CD14-positive monocyte (primary cell): ENCODE data around the gene PHOSPHO2. TPM values are rescaled to one million over a fixed set of nuclear protein-coding genes. Genes with fewer than 3 reads are reported as not detected.

Experiments
- DNase-seq, 3 donors: peaks; one replicate each; pipeline ENCODE4 v3.0.0-alpha.2; 2011 to 2022
- H2AFZ ChIP-seq: 2 replicates; pipeline ENCODE4 v1.6.0; 2012; ENCODE audit warnings: mild to moderate bottlenecking, low read depth, low read length, inconsistent platforms; ENCODE audit not compliant: insufficient read depth, poor library complexity, severe bottlenecking
- H3K27ac ChIP-seq, 2 donors: 1 replicate in 1 of 2; 2 replicates in 1 of 2; pipeline ENCODE4 v1.5.1; 2012 to 2013; ENCODE audit warnings: low read length in 2 of 2, control low read depth in 1 of 2, inconsistent platforms in 1 of 2, low read depth in 1 of 2, mild to moderate bottlenecking in 1 of 2
- H3K27me3 ChIP-seq, 2 donors: one replicate each; pipeline versions ENCODE4 v1.6.0 to v1.6.1; 2011 to 2013; ENCODE audit warnings: low read length in 2 of 2; ENCODE audit not compliant: control insufficient read depth in 2 of 2, insufficient read depth in 2 of 2
- H3K36me3 ChIP-seq, 2 donors: replicated peaks in 1 of 2; 1 replicate in 1 of 2; 2 replicates in 1 of 2; pipeline versions ENCODE4 v1.5.1 to v1.6.1; 2012 to 2013; ENCODE audit warnings: low read length in 2 of 2, control low read depth in 1 of 2, inconsistent platforms in 1 of 2, mild to moderate bottlenecking in 1 of 2; ENCODE audit not compliant: insufficient read depth in 2 of 2, control insufficient read depth in 1 of 2
- H3K4me1 ChIP-seq, 2 donors: 1 replicate in 1 of 2; 2 replicates in 1 of 2; pipeline versions ENCODE4 v1.5.1 to v1.6.1; 2012 to 2013; ENCODE audit warnings: low read length in 2 of 2, control low read depth in 1 of 2, inconsistent platforms in 1 of 2, mild to moderate bottlenecking in 1 of 2, moderate library complexity in 1 of 2; ENCODE audit not compliant: insufficient read depth in 2 of 2, control insufficient read depth in 1 of 2
- H3K4me2 ChIP-seq: replicated peaks from 2 replicates; pipeline ENCODE3; 2012; ENCODE audit warnings: low read length, moderate library complexity, mild to moderate bottlenecking; ENCODE audit not compliant: poor library complexity, severe bottlenecking; ENCODE audit errors: extremely low read depth
- H3K4me3 ChIP-seq, 3 experiments: fragments of 200-600 bp in 1 of 3; sonication (generic) in 1 of 3; replicated peaks in 1 of 3; 1 replicate in 2 of 3; 2 replicates in 1 of 3; pipeline ENCODE4 v1.5.1; 2011 to 2013; ENCODE audit warnings: low read length in 3 of 3, mild to moderate bottlenecking in 3 of 3, control low read depth in 2 of 3, low read depth in 2 of 3, inconsistent platforms in 1 of 3, moderate library complexity in 1 of 3
- H3K79me2 ChIP-seq: 2 replicates; pipeline ENCODE4 v1.6.0; 2012; ENCODE audit warnings: mild to moderate bottlenecking, control low read depth, inconsistent platforms, low read length, moderate library complexity; ENCODE audit not compliant: insufficient read depth
- H3K9ac ChIP-seq: 2 replicates; pipeline ENCODE4 v1.6.0; 2017; ENCODE audit warnings: low read length, mild to moderate bottlenecking; ENCODE audit not compliant: insufficient read depth, poor library complexity, severe bottlenecking
- H3K9me3 ChIP-seq, 2 donors: replicated peaks in 1 of 2; 1 replicate in 1 of 2; 2 replicates in 1 of 2; pipeline versions ENCODE4 v1.5.1 to v1.6.1; 2012 to 2013; ENCODE audit warnings: low read length in 2 of 2, control low read depth in 1 of 2; ENCODE audit not compliant: control insufficient read depth in 1 of 2, insufficient read depth in 1 of 2
- H4K20me1 ChIP-seq: 2 replicates; pipeline ENCODE4 v1.6.0; 2012; ENCODE audit warnings: mild to moderate bottlenecking, low read length, control low read depth, moderate library complexity; ENCODE audit not compliant: insufficient read depth
- H3K27ac Mint-ChIP-seq, 7 donors: one replicate each; pipeline ENCODE4 v1.8.0; 2020; ENCODE audit warnings: mild to moderate bottlenecking in 7 of 7, mixed read lengths in 7 of 7, moderate library complexity in 6 of 7, inconsistent platforms in 2 of 7
- H3K27me3 Mint-ChIP-seq, 3 donors: one replicate each; pipeline ENCODE4 v1.8.0; 2021 to 2022; ENCODE audit warnings: low read depth in 3 of 3, mild to moderate bottlenecking in 3 of 3, mixed read lengths in 3 of 3, moderate library complexity in 3 of 3, inconsistent platforms in 1 of 3
- H3K36me3 Mint-ChIP-seq, 2 donors: one replicate each; pipeline ENCODE4 v1.8.0; 2020; ENCODE audit warnings: mixed read lengths in 2 of 2, inconsistent platforms in 1 of 2, mild to moderate bottlenecking in 1 of 2
- H3K4me1 Mint-ChIP-seq: one replicate; pipeline ENCODE4 v1.8.0; 2020; ENCODE audit warnings: mild to moderate bottlenecking, mixed read lengths
- H3K4me3 Mint-ChIP-seq, 2 donors: one replicate each; pipeline ENCODE4 v1.8.0; 2020; ENCODE audit warnings: mild to moderate bottlenecking in 2 of 2, mixed read lengths in 2 of 2, moderate library complexity in 1 of 2
- H3K9me3 Mint-ChIP-seq, 7 donors: one replicate each; pipeline ENCODE4 v1.8.0; 2020 to 2022; ENCODE audit warnings: mixed read lengths in 7 of 7, mild to moderate bottlenecking in 6 of 7, moderate library complexity in 6 of 7, inconsistent platforms in 2 of 7
- WGBS: methylation state at CpG from one replicate; pipeline ENCODE4 v1.1.5; 2013; ENCODE audit warnings: missing lambda C conversion rate; ENCODE audit not compliant: insufficient coverage; 5-methylcytosine and 5-hydroxymethylcytosine counted together
- intact Hi-C, 2 donors: fragments of 100-400 bp; cut with micrococcal nuclease; formaldehyde crosslinking; loops; one replicate each; pipeline versions ENCODE4 v1.15.0 to v1.15.1; 2023
- polyA plus RNA-seq, 3 donors: library from polyadenylated mRNA; depleted of rRNA in 1 of 3; unstranded in 2 of 3; stranded (reverse) in 1 of 3; fragments of 300-500 nt in 2 of 3; fragments of >200 nt in 1 of 3; fragmentation: Illumina TruSeq in 2 of 3; gene quantifications; 1 replicate in 2 of 3; 2 replicates in 1 of 3; pipeline ENCODE4 v1.2.3, GENCODE V29; 2012 to 2021
- TF ChIP-seq, protein P1 (sequence below): fragments of 200-600 bp; IDR thresholded peaks from one replicate; pipeline ENCODE4 v1.8.0; 2022; ENCODE audit warnings: antibody characterized with exemption, mild to moderate bottlenecking

The PHOSPHO2 gene
- polyA plus RNA-seq, 3 donors: 0.53 to 1.2 (median 0.74) TPM

GRCh38 chr2:169670937-169671336 is 23.3 kb upstream of the PHOSPHO2 start:
- no peaks in the 10 kb centered on the region for H3K79me2 ChIP-seq
- no peaks in the 10 kb centered on the region for H3K4me1 ChIP-seq
- H3K27ac ChIP-seq: no peak overlapping the region
- Mint-ChIP-seq H3K9me3 (peaks cover 0 to 3% (median 0%) of the 10 kb centered on the region in 7 donors), H3K4me3 (no peak overlapping the region), H3K4me1 (no peaks in the 10 kb centered on the region), H3K36me3 (no peaks in the 10 kb centered on the region), H3K27me3 (peaks cover 0 to 2% (median 0%) of the 10 kb centered on the region in 3 donors), H3K27ac (no peak overlapping the region)
- H4K20me1 ChIP-seq: no peaks in the 10 kb centered on the region
- intact Hi-C loops: no loop called here
- DNase-seq: no peak
- WGBS: 96% methylated on average over 3 of the region's 4 CpGs
- H3K27me3 ChIP-seq: no peaks in the 10 kb centered on the region
- no peaks in the 10 kb centered on the region for H3K36me3 ChIP-seq
- TF ChIP-seq, protein P1, sequence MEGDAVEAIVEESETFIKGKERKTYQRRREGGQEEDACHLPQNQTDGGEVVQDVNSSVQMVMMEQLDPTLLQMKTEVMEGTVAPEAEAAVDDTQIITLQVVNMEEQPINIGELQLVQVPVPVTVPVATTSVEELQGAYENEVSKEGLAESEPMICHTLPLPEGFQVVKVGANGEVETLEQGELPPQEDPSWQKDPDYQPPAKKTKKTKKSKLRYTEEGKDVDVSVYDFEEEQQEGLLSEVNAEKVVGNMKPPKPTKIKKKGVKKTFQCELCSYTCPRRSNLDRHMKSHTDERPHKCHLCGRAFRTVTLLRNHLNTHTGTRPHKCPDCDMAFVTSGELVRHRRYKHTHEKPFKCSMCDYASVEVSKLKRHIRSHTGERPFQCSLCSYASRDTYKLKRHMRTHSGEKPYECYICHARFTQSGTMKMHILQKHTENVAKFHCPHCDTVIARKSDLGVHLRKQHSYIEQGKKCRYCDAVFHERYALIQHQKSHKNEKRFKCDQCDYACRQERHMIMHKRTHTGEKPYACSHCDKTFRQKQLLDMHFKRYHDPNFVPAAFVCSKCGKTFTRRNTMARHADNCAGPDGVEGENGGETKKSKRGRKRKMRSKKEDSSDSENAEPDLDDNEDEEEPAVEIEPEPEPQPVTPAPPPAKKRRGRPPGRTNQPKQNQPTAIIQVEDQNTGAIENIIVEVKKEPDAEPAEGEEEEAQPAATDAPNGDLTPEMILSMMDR: no peak
- H3K4me2 ChIP-seq: no peak overlapping the region
- no peak overlapping the region for H2AFZ ChIP-seq
- H3K9me3 ChIP-seq: no peaks in the 10 kb centered on the region
- H3K4me3 ChIP-seq: no peak overlapping the region
- H3K9ac ChIP-seq: no peak overlapping the region

DNA sequence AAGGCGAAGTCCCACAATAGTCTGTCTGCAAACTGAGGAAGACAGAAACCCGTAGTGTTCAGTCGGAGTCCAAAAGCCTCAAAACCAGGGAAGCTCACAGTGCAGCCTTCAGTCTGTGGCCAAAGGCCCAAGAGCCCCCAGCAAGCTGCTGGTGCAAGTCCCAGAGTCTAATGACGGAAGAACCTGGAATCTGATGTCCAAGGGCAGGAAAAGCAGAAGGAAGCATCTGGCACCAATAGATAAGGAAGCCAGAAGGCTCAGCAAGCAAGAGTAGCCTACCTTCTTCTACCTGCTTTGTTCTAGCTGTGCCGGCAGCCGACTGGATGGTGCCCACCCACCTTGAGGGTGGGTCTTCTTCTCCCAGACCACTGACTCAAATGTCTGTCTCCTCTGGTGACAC is 21.9 kb upstream of the PHOSPHO2 start:
- peaks cover 0 to 2% (median 0%) of the 10 kb centered on the region in 7 donors for H3K9me3 Mint-ChIP-seq
- TF ChIP-seq, protein P1: no peak
- Histone ChIP-seq H3K36me3 (no peaks in the 10 kb centered on the region), H3K79me2 (no peaks in the 10 kb centered on the region), H3K4me3 (no peak overlapping the region), H3K9ac (no peak overlapping the region), H2AFZ (no peak overlapping the region), H3K4me1 (no peaks in the 10 kb centered on the region), H3K4me2 (no peak overlapping the region), H3K27me3 (no peaks in the 10 kb centered on the region), H3K9me3 (no peaks in the 10 kb centered on the region), H3K27ac (no peak overlapping the region), H4K20me1 (no peaks in the 10 kb centered on the region)
- peaks cover 0 to 2% (median 2%) of the 10 kb centered on the region in 3 donors for H3K27me3 Mint-ChIP-seq
- no peak overlapping the region for H3K27ac Mint-ChIP-seq
- no peak overlapping the region for H3K4me3 Mint-ChIP-seq
- intact Hi-C loops: no loop called here
- DNase-seq: no peak
- no peaks in the 10 kb centered on the region for H3K36me3 Mint-ChIP-seq
- WGBS: 12% methylated on average over 6 of the region's 6 CpGs
- H3K4me1 Mint-ChIP-seq: no peaks in the 10 kb centered on the region
